ENCODE results near the gene ATG4B.

GRCh38 chr2:241675885-241676284 lies 38.4 kb downstream of the ATG4B start:
- no peak for TF ChIP-seq CTCF (IDR thresholded peaks at IDR 0.05; ENCODE audit: extremely low read depth in 1 of 2, insufficient read depth in 1 of 2, low read depth in 1 of 2, low read length in 2 of 2)
- no peak for TF ChIP-seq JUN (IDR thresholded peaks at IDR 0.05; ENCODE audit: borderline replicate concordance, insufficient read depth, insufficient read length, low read depth)
- no peak for TF ChIP-seq POLR2AphosphoS5 (IDR thresholded peaks at IDR 0.05; ENCODE audit: insufficient read depth, low read depth, low read length)
- no peak for TF ChIP-seq MAX (IDR thresholded peaks at IDR 0.05; ENCODE audit: insufficient read depth, insufficient read length)
- TF ChIP-seq POLR2A (IDR thresholded peaks at IDR 0.05; ENCODE audit: low read depth, low read length), result no peak
- no peak for TF ChIP-seq EZH2 (IDR thresholded peaks at IDR 0.05; ENCODE audit: borderline replicate concordance, low read depth, low read length, severe bottlenecking)
- TF ChIP-seq MYC (IDR thresholded peaks at IDR 0.05; ENCODE audit: low read depth, low read length), result no peak
- TF ChIP-seq GATA2 (IDR thresholded peaks at IDR 0.05; ENCODE audit: insufficient read depth, insufficient read length, low read depth, low read length), result no peak
- no peak for TF ChIP-seq FOS (IDR thresholded peaks at IDR 0.05; ENCODE audit: borderline replicate concordance, insufficient read depth, low read length)
